ENCODE results near the gene ATP7B. TPM values are rescaled to one million over a fixed set of nuclear protein-coding genes. Genes with fewer than 3 reads are reported as not detected.

ATP7B gene
- total and polyA plus RNA-seq, 2 experiments from 2014 or later, result 2.2 to 12.8 TPM

GRCh38 chr13:51887468-51887867 is 123.8 kb downstream of the ATP7B start (continued):
- TF ChIP-seq ZNF462 (CRISPR knock-in tag; IDR thresholded peaks at IDR 0.05), result no peak
- no peak for TF ChIP-seq EZH2 (IDR thresholded peaks at IDR 0.05; ENCODE audit: low read depth, unreplicated experiment)
- no peak for TF ChIP-seq ZNF331 (CRISPR knock-in tag; IDR thresholded peaks at IDR 0.05; ENCODE audit: low read depth)
- no peak for TF ChIP-seq CTCF (conservative IDR thresholded peaks at IDR 0.05; ENCODE audit: low read depth in 2 of 2)
- no peak for TF ChIP-seq CREB1 (CRISPR knock-in tag; IDR thresholded peaks at IDR 0.05; ENCODE audit: low read depth)
- TF ChIP-seq ZNF114 (CRISPR knock-in tag; IDR thresholded peaks at IDR 0.05), result no peak

GRCh38 chr13:51885651-51886050 is 125.6 kb downstream of the ATP7B start:
- peaks cover 3% of the 10 kb centered on the region for H3K27me3 Mint-ChIP-seq (ENCODE audit: insufficient read depth, low read depth, poor library complexity)
- Histone ChIP-seq H3K36me3 (ENCODE audit: insufficient read depth) (no peaks in the 10 kb centered on the region), H3K79me2 (replicated peaks; ENCODE audit: insufficient read depth) (no peaks in the 10 kb centered on the region), H3K27ac (ENCODE audit: low read depth) (no peak overlapping the region), H4K20me1 (replicated peaks; ENCODE audit: insufficient read depth) (no peaks in the 10 kb centered on the region), H3K4me1 (ENCODE audit: insufficient read depth) (no peaks in the 10 kb centered on the region), H3K4me2 (no peak overlapping the region), H3F3A (replicated peaks; ENCODE audit: low read depth) (no peaks in the 10 kb centered on the region), H2AFZ (no peak overlapping the region), H3K9me2 (ENCODE audit: insufficient read depth) (peaks cover 6% of the 10 kb centered on the region; the same call in 1 of the 2 replicates), H3K27me3 (ENCODE audit: insufficient read depth) (no peaks in the 10 kb centered on the region), H3K4me3 (no peak overlapping the region)
- no peak for TF ChIP-seq STAT1 (IDR thresholded peaks at IDR 0.05; ENCODE audit: unreplicated experiment)
- TF ChIP-seq NANOG (IDR thresholded peaks at IDR 0.05; ENCODE audit: borderline replicate concordance), result no peak
- TF ChIP-seq EZH2 (IDR thresholded peaks at IDR 0.05; ENCODE audit: low read depth, unreplicated experiment), result no peak
- ATAC-seq (no peak), DNase-seq (ENCODE audit: low spot score) (no peak)
- no peaks in the 10 kb centered on the region for H3K4me1 Mint-ChIP-seq
- H3K9me3 Mint-ChIP-seq, result peaks cover 20% of the 10 kb centered on the region
- no peak overlapping the region for H3K27ac Mint-ChIP-seq
- no peak overlapping the region for H3K4me3 Mint-ChIP-seq
- peaks cover 7% of the 10 kb centered on the region for H3K36me3 Mint-ChIP-seq (ENCODE audit: low read depth)
